ENCODE data around the gene DDX23.
"Not testable (repeated sequence)": the region's sequence is repeated elsewhere in the genome, so short reads cannot be mapped to it uniquely, and the experiment has no call there.

Gene DDX23

GRCh38 chr12:48861111-48861510 lies 9.1 kb upstream of the DDX23 start:
- DNase-seq: peak; percentile 8

DNA sequence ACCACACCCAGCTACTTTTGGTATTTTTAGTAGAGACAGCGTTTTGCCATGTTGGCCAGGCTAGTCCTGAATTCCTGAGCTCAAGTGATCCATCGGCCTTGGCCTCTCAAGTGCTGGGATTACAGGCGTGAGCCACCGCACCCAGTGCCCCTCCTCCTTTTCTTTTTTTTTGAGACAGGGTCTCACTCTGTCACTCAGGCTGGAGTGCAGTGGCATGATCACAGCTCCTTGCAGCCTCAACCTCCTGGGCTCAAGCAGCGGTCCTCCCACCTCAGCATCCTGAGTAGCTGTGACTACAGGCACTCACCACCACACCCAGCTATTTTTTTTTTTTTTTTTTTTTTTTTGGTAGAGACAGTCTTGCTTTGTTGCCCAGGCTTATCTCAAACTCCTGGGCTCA lies 8.3 kb upstream of the DDX23 start:
- not testable (repeated sequence) for DNase-seq

DNA sequence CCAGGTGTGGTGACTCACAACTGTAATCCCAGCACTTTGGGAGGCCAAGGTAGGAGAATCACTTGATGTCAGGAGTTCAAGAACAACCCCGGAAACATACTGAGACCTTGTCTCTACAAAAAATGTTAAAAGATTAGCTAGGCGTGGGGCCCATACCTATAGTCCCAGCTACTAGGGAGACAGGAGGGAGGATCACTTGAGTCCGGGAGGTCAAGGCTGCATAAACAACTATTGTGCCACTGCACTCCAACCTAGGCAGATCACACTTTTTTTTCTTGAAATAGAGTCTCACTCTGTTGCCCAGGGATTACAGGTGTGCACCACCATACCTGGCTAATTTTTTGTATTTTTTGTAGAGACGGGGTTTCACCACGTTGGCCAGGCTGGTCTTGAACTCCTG lies 7.6 kb upstream of the DDX23 start:
- no peak for DNase-seq

- DNase-seq: no peak
Measured at GRCh38 chr12:48858043-48858442, 6.1 kb upstream of the DDX23 start.

DNA sequence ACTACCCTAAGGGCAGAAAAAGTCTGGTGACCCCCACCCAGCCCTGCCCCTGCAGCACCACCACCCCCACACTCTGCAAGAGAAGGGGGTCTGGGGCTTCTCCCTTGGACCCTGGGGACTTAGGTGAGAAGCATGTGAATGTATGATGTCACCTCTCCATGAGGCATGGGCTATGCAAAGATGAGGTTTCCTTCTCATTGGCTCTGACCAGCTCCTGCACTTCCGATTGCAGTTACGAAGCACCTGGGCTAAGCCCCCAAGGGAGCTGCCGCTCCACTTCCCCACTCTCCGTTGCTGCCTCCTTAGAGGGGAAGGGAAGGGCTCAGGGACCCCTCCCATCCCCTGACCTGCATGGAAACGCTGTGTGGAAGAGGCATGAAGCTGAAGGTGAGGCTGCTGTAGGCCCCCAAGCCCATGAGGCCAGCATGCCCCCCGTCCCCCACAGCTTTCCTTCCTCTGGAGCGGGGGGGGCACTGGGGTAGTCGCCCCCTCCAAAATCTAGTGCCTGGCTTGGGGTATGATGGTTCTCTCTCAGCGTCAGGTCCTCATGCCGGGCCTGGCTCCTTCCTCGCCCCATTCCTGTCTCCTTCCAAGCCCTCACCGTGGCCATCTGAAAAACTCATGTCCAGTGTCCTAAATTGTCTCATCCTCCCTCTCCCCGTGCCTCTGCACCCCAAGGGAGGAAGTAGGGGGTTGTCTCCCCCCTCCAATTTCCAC lies 5.5 kb upstream of the DDX23 start:
- DNase-seq: no peak

DNA sequence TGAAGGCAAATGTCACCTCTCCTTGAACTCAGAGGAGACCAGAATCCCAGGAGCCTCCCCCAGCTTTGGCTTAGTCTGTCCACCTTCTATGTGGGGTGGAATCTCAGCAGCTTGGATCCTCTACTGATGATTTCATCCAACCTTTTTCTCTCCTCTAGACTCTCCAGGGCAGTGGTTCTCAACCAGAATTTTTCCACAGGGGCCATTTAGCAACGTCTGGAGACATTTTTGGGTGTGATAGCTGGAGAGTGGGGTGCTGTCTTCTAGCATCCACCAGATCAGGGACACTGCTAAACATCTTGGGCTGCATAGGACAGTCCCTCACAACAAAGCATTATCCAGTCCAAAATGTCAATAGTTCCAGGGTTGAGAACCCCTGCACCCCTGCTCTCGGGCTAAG lies 4.4 kb upstream of the DDX23 start:
- DNase-seq: no peak

DNA sequence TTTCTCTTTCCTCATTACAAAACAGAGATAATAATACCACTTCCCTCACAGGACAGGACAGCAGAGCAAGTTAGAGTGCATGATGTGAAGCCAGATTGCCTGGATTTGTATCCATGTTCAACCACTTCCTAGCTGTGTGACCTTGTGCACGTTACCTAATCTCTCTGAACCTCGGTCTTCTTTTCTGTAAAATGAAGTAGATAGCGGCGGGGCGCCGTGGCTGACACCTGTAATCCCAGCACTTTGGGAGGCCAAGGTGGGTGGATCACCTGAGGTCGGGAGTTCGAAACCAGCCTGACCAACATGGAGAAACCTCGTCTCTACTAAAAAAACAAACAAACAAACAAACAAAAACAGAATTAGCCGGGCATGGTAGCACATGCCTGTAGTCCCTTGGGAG lies 3.0 kb upstream of the DDX23 start:
- not testable (repeated sequence) for DNase-seq

DNA sequence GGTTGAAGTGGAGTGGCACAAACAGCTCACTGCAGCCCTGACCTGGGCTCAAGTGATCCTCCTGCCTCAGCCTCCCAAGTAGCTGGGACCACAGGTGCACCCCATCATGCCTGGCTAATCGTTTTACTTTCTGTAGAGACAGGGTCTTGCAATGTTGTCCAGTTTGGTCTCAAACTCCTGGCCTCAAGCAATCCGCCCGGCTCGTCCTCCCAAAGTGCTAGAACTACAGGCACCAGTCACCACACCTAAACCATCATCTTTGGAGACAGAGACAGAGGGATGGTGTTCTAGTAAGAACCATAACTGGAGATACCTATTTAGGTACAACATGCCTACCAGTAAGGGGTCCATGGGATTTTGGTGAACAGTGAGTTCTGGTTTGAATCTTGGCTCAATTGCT lies 2.5 kb upstream of the DDX23 start:
- DNase-seq: no peak

DNA sequence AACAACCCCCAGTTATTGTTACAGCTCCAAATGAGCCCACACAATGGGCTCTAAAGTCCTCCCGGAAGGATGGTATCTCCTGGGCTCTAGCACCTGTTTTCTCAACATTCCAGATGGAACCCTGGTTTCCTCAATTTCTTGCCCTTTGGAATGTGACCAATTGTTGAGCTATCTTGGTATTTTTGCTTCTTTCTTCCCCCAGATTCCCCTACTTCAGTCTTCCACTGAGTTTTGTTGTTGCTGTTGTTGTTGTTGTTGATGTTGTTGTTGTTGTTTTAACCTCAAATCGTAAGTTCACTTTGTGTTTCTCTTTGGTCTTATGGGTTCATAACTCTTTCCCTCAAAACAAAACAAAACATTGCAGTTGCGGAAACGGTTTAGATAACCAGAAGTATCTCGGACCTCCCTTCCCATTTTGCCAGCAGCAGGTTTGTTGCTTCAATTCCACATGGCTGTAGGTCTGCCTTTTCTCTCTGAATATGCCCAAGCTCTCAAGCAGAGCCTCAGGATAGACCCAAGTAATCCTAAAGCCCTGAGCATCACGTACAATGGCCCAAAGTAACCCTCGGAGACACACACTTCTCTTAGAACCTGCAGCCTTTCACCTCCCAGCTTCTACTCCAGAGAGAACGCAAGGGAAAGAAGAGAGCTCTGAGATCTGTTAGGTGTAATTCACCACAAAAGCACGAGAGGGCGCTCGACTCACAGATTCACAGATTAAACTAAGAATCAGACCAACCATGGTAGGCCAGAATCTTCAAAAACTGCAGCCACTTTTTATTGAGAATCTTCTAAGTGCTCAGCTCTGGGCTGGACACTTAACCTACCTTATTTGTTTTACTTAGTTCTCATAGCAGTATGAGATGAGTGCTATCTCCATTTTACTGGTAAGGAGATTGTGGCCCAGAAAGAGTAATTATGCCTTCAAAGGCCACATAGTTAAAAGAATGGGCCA lies 1.0 kb upstream of the DDX23 start:
- peak; percentile 87 for DNase-seq

GRCh38 chr12:48842021-48842420 lies 9.9 kb downstream of the DDX23 start:
- not testable (repeated sequence) for DNase-seq

- DNase-seq: no peak
Measured at GRCh38 chr12:48838048-48838447, 13.9 kb downstream of the DDX23 start.

GRCh38 chr12:48832321-48833060 lies 19.5 kb downstream of the DDX23 start:
- no peak for DNase-seq

GRCh38 chr12:48831257-48831656 lies 20.7 kb downstream of the DDX23 start:
- no peak for DNase-seq

DNA sequence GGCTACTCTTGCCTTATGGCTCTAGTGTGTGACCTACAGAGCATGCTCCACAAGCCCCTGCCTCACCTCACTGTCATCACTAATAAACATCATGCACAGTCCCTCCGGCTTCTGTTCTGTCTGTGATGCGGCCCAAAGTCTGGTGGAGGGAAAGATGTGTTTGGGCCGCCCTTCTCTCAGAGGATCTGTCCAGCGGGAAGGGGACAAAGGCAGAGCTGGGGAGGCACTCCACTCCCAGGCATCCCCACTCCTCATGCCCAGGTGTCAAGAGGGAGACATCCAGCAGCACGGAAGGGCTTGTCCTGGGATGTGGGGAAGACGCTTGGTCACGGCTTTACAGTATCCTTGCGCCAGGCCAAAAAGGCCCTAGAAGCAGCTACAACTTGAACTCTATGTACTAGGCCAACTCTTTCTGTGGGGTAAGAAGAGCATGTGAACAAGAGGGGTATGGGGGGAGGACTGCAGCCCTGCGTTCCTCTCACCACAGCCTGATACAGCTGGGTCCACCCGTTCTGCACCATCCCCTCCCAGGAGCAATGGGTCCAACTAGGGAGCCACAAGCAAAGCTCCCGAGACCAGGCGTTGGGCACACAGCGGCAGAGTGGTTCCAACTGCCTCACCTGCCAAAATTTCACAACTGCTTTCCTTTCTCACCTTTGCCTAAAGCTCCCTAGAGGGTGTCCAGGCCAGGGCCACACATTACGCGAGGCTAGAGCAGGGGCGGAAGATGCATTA lies 23.0 kb downstream of the DDX23 start:
- DNase-seq: no peak

DNA sequence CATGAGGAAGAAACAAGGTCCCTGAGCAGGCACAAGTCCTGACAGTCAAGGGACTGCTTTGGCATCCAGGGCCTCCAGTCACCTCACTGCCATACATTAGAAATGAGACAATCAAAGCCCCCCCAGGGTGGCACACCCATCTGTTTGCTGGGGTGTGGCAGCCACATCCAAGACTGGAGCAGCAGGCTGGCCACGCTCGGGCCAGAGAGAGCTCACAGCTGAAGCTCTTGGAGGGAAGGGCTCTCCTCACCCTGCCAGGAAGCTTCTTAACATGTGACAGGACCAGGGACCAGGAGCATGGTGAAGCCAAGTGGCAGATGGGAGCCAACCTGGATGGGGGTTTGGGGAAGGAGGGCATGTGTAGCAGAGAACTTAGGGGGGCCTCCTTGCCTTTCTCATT lies 23.7 kb downstream of the DDX23 start:
- no peak for DNase-seq

DNA sequence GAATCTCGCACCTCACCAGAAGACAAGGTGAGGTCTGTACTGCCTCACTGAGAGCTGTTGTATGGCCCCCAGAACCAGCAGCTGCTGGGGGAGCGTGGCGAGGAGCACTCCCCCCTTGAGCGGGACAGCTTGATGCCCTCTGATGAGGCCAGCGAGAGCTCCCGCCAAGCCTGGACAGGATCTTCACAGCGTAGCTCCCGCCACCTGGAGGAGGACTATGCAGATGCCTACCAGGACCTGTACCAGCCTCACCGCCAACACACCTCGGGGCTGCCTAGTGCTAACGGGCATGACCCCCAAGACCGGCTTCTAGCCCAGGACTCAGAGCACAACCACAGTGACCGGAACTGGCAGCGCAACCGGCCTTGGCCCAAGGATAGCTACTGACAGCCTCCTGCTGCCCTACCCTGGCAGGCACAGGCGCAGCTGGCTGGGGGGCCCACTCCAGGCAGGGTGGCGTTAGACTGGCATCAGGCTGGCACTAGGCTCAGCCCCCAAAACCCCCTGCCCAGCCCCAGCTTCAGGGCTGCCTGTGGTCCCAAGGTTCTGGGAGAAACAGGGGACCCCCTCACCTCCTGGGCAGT lies 24.4 kb downstream of the DDX23 start:
- DNase-seq: no peak

GRCh38 chr12:48827026-48827425 lies 24.9 kb downstream of the DDX23 start:
- no peak for DNase-seq

DNA sequence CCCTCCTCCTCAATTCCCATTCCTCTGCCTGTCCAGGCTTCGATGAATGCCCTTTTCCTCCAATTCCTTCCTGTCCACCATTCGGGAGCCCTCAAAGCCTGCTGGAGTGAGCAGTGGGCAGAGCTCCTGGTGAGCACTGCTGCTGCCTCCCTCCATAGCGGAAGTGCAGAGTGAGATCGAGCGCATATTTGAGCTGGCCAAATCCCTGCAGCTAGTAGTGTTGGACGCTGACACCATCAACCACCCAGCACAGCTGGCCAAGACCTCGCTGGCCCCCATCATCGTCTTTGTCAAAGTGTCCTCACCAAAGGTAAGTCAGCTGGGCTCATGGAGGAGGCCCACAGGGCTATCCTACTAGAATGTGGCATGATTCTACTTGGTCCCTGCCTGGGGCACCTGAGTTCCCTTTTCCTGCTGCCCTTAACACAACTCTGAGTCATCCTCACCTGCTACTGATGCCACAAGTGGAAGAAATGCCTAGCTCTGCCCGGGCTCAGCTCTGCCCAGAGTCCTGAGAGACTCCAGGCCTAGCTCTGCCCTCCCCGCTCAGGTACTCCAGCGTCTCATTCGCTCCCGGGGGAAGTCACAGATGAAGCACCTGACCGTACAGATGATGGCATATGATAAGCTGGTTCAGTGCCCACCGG lies 25.6 kb downstream of the DDX23 start:
- DNase-seq: no peak

- DNase-seq: no peak
Measured at GRCh38 chr12:48824905-48825304, 27.1 kb downstream of the DDX23 start.

GRCh38 chr12:48824112-48824511 lies 27.9 kb downstream of the DDX23 start:
- DNase-seq: no peak

DNA sequence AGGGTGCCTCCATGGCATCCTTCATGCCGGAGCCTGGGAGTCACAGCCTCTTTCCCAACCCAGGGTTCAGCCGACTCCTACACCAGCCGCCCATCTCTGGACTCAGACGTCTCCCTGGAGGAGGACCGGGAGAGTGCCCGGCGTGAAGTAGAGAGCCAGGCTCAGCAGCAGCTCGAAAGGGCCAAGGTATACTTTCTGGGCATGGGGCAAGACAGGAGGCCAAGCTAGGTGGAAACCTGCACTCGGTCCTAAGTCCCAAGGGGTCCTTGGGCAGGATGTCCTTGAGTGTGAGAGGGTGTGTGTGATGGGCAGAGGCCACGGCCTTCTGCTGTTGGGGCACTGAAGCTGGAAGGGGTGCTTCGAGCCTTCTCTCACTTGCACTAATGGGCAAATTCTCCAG lies 28.7 kb downstream of the DDX23 start:
- DNase-seq: no peak

DNA sequence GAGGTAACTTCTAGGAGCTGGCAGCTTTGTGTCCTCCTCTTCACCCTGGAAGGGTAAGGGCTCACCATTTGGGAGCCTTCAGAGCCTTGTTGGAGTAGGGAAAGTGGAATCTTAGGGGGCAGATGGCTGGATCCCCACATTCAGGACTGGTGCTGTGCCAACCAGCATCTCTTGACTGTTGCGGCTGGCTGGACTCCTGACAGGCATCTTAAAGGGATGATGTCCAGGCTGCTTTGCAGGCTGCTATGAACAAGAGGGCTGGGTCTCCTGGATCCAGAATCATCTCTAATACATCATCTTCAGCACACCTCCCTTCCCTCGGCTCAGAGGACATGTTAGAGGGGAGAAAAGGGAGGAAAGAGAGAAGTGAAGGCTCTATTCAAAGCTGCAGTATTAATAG lies 29.3 kb downstream of the DDX23 start:
- no peak for DNase-seq
